ENCODE data around the gene OXER1. TPM values are rescaled to one million over a fixed set of nuclear protein-coding genes. Genes with fewer than 3 reads are reported as not detected.

Gene OXER1
- total RNA-seq, 4 donors from 2014 or later: 0.56 TPM; not detected in 3

GRCh38 chr2:42762823-42763804 lies 821 bp downstream of the OXER1 start:
- TF ChIP-seq POLR2A (IDR thresholded peaks at IDR 0.05): no peak
- no peak for TF ChIP-seq CTCF (IDR thresholded peaks at IDR 0.05 in 4 of 5, conservative IDR thresholded peaks at IDR 0.05 in 1 of 5)
- ATAC-seq (no peak), DNase-seq (no peak)
- in situ Hi-C loops (cut with MboI; ENCODE audit: low sequenced_read_pairs in 4 of 4) (no loop called here), intact Hi-C loops (cut with DNase I; ENCODE audit: low total_unique reads) (loop anchor here (10.0 kb wide), 1 partner anchor 268 kb away; the partner anchor contains the start of gene KCNG3)
- no peak overlapping the region for H3K4me3 ChIP-seq
- H3K4me1 ChIP-seq: no peaks in the 10 kb centered on the region
- no peaks in the 10 kb centered on the region for H3K9me3 ChIP-seq
- H3K27ac ChIP-seq: no peak overlapping the region
- no peaks in the 10 kb centered on the region for H3K36me3 ChIP-seq
- no peaks in the 10 kb centered on the region for H3K27me3 ChIP-seq

- Histone ChIP-seq H3K4me1 (no peaks in the 10 kb centered on the region), H3K27ac (no peak overlapping the region), H3K9me3 (no peaks in the 10 kb centered on the region), H3K36me3 (no peaks in the 10 kb centered on the region), H3K4me3 (no peak overlapping the region), H3K27me3 (no peaks in the 10 kb centered on the region)
- intact Hi-C loops (cut with DNase I; ENCODE audit: low total_unique reads) (loop anchor here (10.0 kb wide), 1 partner anchor 267 kb away; the partner anchor contains the start of gene KCNG3), in situ Hi-C loops (cut with MboI; ENCODE audit: low sequenced_read_pairs in 4 of 4) (no loop called here)
- DNase-seq (no peak), ATAC-seq (no peak)
- TF ChIP-seq CTCF (IDR thresholded peaks at IDR 0.05 in 4 of 5, conservative IDR thresholded peaks at IDR 0.05 in 1 of 5) (no peak), POLR2A (IDR thresholded peaks at IDR 0.05) (no peak)
Observed at GRCh38 chr2:42762155-42762554, 1.8 kb downstream of the OXER1 start.

GRCh38 chr2:42761554-42761953 lies 2.4 kb downstream of the OXER1 start:
- in situ Hi-C loops (cut with MboI; ENCODE audit: low sequenced_read_pairs in 4 of 4) (no loop called here), intact Hi-C loops (cut with DNase I; ENCODE audit: low total_unique reads) (loop anchor here (10.0 kb wide), 1 partner anchor 267 kb away; the partner anchor contains the start of gene KCNG3)
- ATAC-seq: no peak
- Histone ChIP-seq H3K4me1 (no peaks in the 10 kb centered on the region), H3K9me3 (no peaks in the 10 kb centered on the region), H3K4me3 (no peak overlapping the region), H3K27ac (no peak overlapping the region), H3K27me3 (no peaks in the 10 kb centered on the region), H3K36me3 (no peaks in the 10 kb centered on the region)
- no peak for DNase-seq
- TF ChIP-seq POLR2A (IDR thresholded peaks at IDR 0.05): no peak
- TF ChIP-seq CTCF (IDR thresholded peaks at IDR 0.05 in 4 of 5, conservative IDR thresholded peaks at IDR 0.05 in 1 of 5): no peak

DNA sequence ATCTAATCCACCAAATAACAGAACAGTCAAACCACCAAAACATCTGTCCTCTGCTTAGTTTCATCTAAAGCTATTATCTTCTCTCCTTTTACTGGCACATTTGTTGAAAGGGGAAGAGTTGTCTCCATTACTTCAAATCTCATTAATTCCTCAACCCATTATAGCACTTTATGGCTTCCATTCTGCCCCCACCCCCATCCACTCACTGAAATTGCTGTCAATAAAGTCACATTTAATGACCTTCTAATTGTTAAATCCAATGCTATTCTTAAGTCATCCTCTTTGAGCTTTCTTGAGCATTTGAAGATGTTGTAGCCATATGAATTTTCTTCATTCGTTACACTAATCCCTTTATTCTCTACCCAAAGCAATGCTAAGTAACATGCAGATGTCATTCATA lies 5.2 kb downstream of the OXER1 start:
- Histone ChIP-seq H3K9me3 (no peaks in the 10 kb centered on the region), H3K27me3 (no peaks in the 10 kb centered on the region), H3K4me1 (peaks cover 21% of the 10 kb centered on the region in 2 donors), H3K36me3 (no peaks in the 10 kb centered on the region), H3K4me3 (no peak overlapping the region), H3K27ac (no peak overlapping the region)
- no peak for TF ChIP-seq POLR2A (IDR thresholded peaks at IDR 0.05)
- no peak for TF ChIP-seq CTCF (IDR thresholded peaks at IDR 0.05 in 4 of 5, conservative IDR thresholded peaks at IDR 0.05 in 1 of 5)
- in situ Hi-C loops (cut with MboI; ENCODE audit: low sequenced_read_pairs in 4 of 4) (no loop called here), intact Hi-C loops (cut with DNase I; ENCODE audit: low total_unique reads) (loop anchor here (10.0 kb wide), 1 partner anchor 684 kb away; no protein-coding TSS in a partner anchor)
- DNase-seq (no peak), ATAC-seq (no peak)
